NCI-H524 treated with DMSO at 0.1 percent for 48 hours (cell line): ENCODE data around the gene EIF3K.

Source experiments
- DNase-seq: peaks from one replicate; lab custom pipeline; 2025; lab: John Stamatoyannopoulos, UW

EIF3K gene

GRCh38 chr19:38665950-38666662 lies 47.1 kb downstream of the EIF3K start:
- no peak for DNase-seq

DNA sequence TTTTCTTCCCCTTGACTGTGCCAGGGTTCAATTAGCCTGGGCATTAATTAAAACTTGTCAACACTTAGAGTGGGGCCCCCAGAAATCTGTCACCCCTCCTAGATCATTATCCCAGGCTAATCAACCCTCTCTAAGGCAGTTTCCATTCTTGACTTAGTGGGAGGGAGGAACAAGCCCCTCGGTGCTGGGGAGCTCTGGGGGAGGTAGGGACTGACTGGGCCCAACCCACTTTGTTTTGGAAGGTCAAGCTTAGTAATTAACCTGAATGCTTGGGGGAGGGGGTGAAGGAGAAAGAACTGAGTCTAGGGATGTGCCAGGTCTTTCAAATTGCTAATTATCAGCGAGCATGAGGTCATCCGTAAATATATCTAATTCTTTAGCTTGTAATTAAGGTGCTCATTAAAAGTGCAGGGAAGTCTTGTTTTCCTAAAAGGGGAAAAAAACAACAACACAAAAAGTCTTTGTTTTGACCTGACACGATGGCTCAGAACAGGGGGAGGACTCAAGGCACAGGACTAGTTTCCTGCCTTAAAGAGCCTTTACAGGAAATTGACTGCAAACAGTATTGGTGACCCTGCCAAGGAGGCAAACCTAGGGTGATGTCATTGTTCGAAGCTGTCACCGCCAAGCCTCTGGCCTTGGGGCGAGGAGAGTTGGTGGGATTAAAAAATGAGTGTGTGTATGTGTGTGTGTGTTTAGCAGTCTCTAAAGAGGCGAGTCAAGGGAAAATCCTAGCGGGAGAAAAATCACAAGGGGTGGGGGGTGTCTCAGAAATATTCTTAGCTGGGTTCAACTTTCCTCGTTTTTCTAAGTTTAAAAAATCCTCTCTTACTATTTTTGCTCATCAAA lies 47.9 kb downstream of the EIF3K start:
- DNase-seq = no peak

DNA sequence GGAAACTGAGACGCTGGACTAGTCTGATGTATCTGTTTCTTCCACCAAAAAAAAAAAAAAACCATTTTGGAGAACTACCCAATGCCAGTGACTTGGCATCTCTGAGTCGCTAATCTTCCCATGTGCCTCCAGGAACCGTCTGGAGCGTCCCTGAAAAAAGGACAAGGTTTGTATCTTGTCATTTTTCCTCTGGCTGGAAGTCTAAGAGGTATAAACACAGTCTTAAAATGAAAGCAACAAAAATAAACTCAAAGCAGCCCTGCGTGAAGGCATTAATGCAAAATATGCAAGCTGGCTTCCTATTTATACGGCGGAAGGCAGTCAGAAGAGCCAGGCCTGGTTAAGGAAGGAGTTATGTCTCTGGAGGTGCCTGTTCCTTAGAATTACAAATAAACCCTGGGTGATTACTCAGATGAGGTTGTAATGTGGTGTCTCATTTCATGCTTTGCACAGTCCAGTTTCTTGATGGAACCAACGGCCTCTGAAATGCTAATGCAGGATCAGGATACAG lies 48.7 kb downstream of the EIF3K start:
- DNase-seq = no peak

- no peak for DNase-seq
Measured at GRCh38 chr19:38669552-38669951, 50.6 kb downstream of the EIF3K start.

GRCh38 chr19:38670921-38671398 lies 52.0 kb downstream of the EIF3K start:
- no peak for DNase-seq

DNA sequence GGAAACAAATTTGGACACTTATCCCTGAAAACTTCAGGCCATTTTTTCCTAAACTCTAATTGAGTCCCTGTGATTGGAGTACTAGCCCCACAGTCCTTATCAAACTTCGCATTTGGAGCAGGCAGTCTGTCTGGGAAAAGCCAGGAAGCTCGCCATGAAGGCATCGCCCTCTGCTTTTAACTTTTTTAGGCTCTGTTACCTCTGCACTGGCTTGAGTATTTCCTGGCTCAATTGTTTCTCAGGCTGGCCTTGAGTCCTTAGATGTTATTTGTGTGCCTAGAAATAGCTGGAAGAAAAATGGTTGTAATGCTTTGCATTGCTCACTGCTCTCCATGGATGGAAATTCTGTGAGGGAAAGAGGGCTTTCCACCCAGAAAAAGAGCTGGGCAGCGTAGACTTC lies 52.7 kb downstream of the EIF3K start:
- no peak for DNase-seq

DNA sequence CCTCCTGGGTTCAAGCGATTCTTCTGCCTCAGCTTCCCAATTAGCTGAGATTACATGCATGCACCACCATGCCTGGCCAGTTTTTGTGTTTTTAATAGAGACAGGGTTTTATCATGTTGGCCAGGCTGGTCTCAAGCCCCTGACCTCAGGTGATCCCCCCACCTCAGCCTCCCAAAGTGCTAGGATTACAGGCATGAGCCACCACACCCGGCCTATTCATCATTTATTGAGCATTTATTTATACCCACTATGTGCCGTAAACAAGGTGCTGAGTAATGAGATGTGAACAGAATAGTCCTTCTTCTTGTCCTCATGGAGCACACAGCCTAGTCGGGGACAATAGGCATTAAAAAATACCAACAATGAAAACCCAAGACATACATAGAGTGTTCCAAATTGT lies 54.0 kb downstream of the EIF3K start:
- DNase-seq = no peak

DNA sequence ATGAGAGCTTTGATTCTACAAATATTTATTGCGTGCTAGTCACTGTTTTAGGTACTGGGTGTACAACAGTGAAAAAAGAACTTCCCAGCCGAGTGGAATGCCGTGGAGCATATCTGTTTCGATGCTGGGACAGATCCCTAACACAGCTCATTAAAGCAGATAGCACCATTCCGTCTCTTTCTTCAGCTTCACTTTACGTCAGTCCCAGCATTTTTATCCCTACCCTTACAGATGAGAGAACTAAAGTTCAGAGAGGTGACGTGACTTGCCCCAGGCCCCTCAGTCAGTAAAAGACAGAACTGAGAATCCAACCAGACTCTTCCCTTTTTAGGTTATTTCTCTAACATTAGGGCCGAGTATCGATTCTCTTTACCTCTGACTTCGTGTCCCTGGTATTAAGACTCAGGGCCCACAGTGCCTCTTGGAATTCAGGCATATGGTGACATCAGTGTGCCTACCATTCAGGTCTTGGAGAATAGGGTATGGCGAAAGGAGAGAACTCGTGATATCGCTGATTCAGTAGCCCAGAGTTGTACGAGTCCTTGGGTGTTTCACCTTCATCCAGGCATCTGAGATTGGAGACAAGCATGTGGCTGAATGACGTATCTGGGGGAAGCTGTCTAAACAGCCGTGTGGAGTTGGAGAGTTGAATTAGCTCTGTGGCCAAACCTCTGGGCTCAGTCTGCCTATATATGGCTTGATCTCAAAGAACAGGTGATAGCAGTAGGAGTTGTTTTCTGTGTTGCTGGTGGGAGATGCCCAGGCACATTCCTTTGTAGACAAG lies 55.6 kb downstream of the EIF3K start:
- no peak for DNase-seq

- no peak for DNase-seq
Measured at GRCh38 chr19:38675611-38676010, 56.6 kb downstream of the EIF3K start.

DNA sequence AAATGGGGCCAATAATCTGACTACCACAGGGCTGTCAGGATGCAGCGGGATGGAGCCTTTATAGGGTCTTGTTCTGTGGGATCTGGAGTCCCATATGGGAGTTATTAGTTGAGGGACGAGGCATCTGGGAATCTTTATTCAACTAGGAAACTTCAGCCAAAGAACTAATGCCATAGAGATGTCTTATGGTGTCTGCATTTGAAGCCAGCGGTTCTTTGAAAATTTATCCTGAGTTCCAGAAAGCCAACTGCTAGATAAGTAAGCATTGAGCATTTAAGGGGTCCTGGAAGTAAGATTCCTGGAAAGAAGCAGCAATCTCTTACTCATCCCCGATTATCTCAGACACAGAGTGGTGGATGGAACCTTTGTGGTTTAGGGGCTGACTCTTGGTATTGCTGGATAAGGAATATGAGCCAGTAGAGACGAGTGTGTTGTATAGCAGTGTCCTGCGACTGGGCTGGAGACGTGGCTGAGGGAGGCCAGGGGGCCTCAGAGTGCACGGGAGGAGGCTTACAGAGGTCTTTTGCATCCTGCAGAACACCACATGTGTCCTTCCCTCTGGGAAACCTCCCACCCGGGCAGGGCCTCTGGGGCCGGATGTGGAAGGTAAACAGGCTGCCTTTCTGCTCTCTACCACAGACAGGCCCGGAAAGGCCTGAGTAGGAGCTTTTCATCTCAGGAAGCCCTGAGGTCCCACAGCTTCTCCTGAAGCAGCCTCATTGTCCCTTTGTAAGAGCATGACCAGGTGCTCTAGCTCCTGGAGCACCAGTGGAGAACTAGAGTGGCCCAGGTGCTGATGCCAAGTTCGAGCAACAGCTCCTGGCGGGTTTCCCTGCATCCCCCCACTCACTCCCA lies 57.3 kb downstream of the EIF3K start:
- no peak for DNase-seq

DNA sequence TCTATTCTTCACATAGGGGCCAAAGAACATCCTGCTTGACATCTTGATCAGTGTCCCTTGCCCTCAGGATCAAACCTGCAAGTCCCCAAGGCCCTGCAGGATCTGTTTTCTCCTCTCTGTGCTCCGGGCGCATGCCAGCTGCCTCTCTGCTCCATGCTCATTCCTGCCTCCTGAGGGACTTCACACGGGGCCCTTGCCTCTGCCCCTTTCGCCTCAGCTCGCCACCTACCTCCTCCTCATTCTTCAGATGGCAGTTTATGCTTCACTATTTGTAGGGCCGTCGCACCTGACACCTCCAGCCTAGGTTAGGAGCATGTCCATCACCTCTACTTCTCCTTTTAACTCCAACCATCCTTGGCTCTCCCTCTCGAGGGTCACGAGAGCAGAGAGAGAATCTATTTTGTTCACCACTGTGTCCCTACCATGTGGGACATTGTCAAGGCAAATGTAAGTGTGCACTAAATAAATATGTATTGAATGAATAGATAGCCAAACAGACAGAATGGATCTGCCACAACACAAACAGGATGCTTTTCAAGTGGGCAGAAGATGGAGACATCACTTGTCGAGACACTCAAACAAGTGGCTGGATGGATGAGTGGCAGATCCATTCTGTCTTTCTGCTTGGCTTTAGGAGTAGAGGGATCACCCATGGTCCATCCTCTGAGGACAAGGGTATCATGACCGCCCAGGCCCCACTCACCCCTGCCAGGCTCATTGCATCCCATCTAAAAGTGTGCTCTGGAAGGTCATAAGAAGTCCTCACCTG lies 58.1 kb downstream of the EIF3K start:
- DNase-seq = no peak

DNA sequence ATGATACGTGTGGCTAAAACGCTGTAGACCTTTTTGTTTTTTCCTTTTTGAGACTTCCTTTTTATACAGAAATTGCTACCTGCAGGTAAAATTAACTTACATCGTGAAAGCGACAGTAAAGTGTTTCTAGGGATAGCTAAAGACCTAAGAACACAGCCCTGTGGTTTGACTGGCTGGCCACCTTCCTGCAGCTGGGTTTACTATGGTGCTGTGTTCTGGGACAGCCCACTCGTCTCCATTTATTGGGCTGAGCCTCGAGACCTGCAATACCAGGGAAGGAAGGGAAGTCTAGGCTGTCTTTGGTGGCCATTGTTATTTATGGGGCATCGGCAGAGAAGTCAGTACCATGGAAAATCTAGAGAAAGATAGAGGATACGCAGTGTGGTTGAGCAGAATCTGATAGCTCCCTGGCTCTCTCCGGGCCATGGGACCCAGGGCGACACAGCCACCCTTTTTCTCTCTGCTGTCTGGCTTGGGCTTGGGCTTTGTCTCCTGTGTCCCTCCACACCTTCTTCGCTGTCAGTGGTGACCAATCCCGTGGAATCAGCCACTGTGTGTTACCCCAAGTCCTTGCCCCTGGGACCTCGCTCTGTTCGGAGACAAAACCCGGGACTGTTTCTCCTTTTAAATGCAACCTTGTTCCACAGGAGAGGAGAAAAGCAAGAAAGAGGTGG lies 59.4 kb downstream of the EIF3K start:
- no peak for DNase-seq

GRCh38 chr19:38678891-38679494 lies 60.0 kb downstream of the EIF3K start:
- no peak for DNase-seq

GRCh38 chr19:38679839-38680238 lies 60.9 kb downstream of the EIF3K start:
- no peak for DNase-seq

- no peak for DNase-seq
Measured at GRCh38 chr19:38682195-38682867, 63.3 kb downstream of the EIF3K start.

DNA sequence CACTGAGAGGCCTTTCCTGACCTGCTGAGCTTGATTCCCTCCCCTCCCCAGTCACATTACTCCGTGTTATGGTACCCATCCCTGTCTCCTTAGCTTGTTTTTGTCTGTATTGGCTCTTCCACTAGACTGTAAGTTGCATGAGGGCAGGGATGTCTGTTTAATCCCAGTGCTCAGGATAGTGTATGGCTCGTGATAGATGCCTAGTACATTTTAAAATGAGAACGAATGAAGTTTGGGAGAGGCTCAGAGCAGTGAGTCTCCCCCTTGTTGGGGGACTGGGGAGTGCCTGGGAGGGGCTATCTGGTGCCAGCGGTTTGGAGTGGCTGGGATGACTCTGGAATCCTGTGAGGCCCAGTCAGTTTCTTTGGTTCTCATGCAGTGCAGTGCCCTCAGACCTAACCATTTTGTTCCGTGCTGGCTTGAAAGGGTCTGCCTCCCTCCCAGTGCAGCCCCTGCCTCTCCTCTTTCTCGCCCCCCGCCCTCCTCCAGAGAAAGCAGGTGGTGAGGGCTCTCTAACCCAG lies 63.9 kb downstream of the EIF3K start:
- no peak for DNase-seq

- no peak for DNase-seq
Measured at GRCh38 chr19:38683393-38684077, 64.5 kb downstream of the EIF3K start.
